HFF-Myc (cell line): ENCODE measurements around the gene CREG1.

Source experiments
- DNase-seq: peaks from one replicate; pipeline ENCODE4 v3.0.0-alpha.2; 2011; ENCODE audit warnings: low read depth; ENCODE audit errors: extremely low read depth
- H3K4me3 ChIP-seq: replicated peaks from 2 replicates; pipeline ENCODE4 v1.5.1; 2011; ENCODE audit warnings: low read depth, mild to moderate bottlenecking, control low read depth, low read length
- TF ChIP-seq, protein P1 (sequence below): IDR thresholded peaks from 2 replicates; pipeline ENCODE4 v1.5.1; 2012; ENCODE audit warnings: mild to moderate bottlenecking, low read depth, low read length, control low read depth; ENCODE audit errors: missing control alignments

The CREG1 gene

GRCh38 chr1:167522246-167522645, 31.3 kb downstream of the CREG1 start:
- no peak for DNase-seq
- TF ChIP-seq, protein P1, sequence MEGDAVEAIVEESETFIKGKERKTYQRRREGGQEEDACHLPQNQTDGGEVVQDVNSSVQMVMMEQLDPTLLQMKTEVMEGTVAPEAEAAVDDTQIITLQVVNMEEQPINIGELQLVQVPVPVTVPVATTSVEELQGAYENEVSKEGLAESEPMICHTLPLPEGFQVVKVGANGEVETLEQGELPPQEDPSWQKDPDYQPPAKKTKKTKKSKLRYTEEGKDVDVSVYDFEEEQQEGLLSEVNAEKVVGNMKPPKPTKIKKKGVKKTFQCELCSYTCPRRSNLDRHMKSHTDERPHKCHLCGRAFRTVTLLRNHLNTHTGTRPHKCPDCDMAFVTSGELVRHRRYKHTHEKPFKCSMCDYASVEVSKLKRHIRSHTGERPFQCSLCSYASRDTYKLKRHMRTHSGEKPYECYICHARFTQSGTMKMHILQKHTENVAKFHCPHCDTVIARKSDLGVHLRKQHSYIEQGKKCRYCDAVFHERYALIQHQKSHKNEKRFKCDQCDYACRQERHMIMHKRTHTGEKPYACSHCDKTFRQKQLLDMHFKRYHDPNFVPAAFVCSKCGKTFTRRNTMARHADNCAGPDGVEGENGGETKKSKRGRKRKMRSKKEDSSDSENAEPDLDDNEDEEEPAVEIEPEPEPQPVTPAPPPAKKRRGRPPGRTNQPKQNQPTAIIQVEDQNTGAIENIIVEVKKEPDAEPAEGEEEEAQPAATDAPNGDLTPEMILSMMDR = no peak
- no peak overlapping the region for H3K4me3 ChIP-seq

- TF ChIP-seq, protein P1 = no peak
- DNase-seq = no peak
- H3K4me3 ChIP-seq = no peak overlapping the region
Observed at GRCh38 chr1:167520711-167521206, 32.8 kb downstream of the CREG1 start.

DNA sequence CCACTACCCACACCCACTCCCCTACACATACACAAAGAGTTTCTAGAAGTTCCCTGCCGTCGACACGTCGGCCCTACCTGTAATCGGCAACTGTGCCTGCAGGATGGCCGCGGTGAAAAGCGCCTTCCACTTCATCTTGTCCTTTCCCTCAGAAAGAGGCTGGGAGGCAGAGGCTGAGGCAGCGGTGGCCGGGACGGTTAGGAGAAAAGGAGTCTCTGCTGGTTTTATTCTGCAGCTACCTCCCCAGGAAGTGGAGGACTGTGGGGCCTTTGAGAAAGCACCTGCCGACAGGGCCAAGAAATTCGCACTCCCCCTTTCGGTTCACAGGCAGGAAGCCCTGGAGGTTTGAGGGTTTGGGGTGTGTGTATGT, 35.2 kb downstream of the CREG1 start, which contains the start of gene CD247:
CD247 (minus strand) TSS at position 199 of the 370 bp plus-strand sequence; CDS start at position 135, 64 bp downstream.
- TF ChIP-seq, protein P1 = no peak
- no peak within 1 kb of the TSS for H3K4me3 ChIP-seq
- no peak for DNase-seq

DNA sequence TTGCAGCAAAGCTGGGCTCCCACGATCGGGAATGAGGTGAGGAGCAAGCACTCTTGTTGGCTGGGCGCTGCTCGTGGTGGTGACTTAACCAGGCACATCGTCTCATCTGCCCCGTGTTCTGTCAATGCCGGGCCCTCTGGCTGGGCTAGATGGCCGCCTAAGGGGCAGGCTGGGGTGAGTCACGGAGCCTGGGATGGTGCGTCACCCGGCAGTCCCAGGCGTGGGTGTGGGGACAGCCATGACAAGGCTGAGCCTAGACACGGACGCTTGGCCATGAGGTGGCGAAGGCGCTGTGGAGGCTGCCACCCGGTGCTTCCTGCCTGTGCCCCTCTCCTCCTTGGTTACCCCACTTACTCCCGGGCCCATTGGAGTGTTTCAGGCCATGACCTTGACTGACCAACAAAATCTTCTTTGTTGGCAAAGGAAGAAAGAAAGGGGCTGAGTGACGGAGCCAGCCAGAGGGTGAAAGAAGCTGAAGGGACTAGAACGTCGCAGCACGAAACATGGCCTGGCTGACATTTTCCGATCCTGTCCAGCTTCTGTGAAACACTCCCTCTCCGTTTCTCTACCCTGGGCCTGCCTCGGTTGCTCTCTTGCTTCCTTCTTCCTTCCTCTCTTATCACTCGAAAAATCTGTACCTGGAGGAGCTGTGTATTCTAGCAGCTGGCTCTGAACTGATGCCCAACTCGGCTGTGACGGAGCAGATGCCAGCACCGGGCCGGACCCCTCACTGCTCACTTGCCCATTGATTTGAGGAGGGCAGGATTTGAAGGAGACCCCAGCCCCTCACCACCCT, 35.8 kb downstream of the CREG1 start:
- no peak for DNase-seq
- TF ChIP-seq, protein P1 = no peak
- no peak overlapping the region for H3K4me3 ChIP-seq

- DNase-seq = no peak
- H3K4me3 ChIP-seq = no peak overlapping the region
- TF ChIP-seq, protein P1 = no peak
Observed at GRCh38 chr1:167516404-167517388, 36.9 kb downstream of the CREG1 start.

DNA sequence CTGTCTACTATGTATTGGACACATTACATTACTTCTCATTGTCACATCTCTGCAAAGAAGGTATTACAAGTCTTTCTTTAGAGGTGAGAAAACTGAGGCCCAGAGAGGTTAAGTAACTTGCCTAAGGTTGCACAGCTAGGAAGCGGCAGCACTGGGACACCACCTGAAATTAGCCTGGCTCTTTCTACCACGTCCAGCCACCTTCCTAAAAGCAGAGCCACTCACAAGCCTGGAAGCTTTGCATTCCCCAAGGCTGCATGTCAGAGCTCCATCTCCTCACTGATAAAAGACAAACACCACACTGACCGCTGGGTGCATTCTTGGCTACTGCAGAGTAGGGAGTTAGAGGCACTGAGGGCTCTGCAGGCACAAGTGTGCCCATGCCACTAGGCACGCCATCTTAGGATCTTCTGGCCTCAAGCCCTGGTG, 37.7 kb downstream of the CREG1 start:
- DNase-seq = no peak
- TF ChIP-seq, protein P1 = no peak
- no peak overlapping the region for H3K4me3 ChIP-seq
